Inflammatory macrophage (primary cell): ENCODE data around the gene DMXL2.
"Not testable (repeated sequence)": the region's sequence is repeated elsewhere in the genome, so short reads cannot be mapped to it uniquely, and the experiment has no call there.

Experiments used
- DNase-seq, 2 donors: peaks; one replicate each; pipeline ENCODE4 v3.0.0-alpha.2; 2020 to 2022

DMXL2 gene

GRCh38 chr15:51491941-51492340, 130.6 kb downstream of the DMXL2 start:
- DNase-seq = no peak

GRCh38 chr15:51484781-51485180, 137.8 kb downstream of the DMXL2 start:
- no peak for DNase-seq

- DNase-seq = no peak
Measured at GRCh38 chr15:51483985-51484384, 138.6 kb downstream of the DMXL2 start.

GRCh38 chr15:51483520-51483919, 139.1 kb downstream of the DMXL2 start:
- DNase-seq = no peak

GRCh38 chr15:51475736-51476135, 146.8 kb downstream of the DMXL2 start:
- DNase-seq = no peak

GRCh38 chr15:51470512-51470911, 152.1 kb downstream of the DMXL2 start:
- no peak for DNase-seq

- DNase-seq = no peak
Measured at GRCh38 chr15:51460796-51461195, 161.8 kb downstream of the DMXL2 start.

GRCh38 chr15:51450001-51450400, 172.6 kb downstream of the DMXL2 start:
- DNase-seq = no peak

- DNase-seq = peak; percentile 41 to 63
Measured at GRCh38 chr15:51448622-51449399, 173.8 kb downstream of the DMXL2 start.

- no peak for DNase-seq
Measured at GRCh38 chr15:51447855-51448621, 174.5 kb downstream of the DMXL2 start.

- not testable (repeated sequence) for DNase-seq
Measured at GRCh38 chr15:51446029-51446744, 176.4 kb downstream of the DMXL2 start.

- DNase-seq = no peak
Measured at GRCh38 chr15:51444807-51445206, 177.8 kb downstream of the DMXL2 start.

GRCh38 chr15:51444112-51444511, 178.5 kb downstream of the DMXL2 start:
- DNase-seq = no peak

GRCh38 chr15:51443282-51443914, 179.2 kb downstream of the DMXL2 start:
- no peak for DNase-seq

- no peak for DNase-seq
Measured at GRCh38 chr15:51438526-51438925, 184.0 kb downstream of the DMXL2 start.

- no peak for DNase-seq
Measured at GRCh38 chr15:51425517-51426040, 197.0 kb downstream of the DMXL2 start.

GRCh38 chr15:51424780-51425179, 197.8 kb downstream of the DMXL2 start:
- DNase-seq = no peak

GRCh38 chr15:51423040-51423439, 199.5 kb downstream of the DMXL2 start:
- not testable (repeated sequence) for DNase-seq

- no peak for DNase-seq
Measured at GRCh38 chr15:51416129-51416528, 206.4 kb downstream of the DMXL2 start.

- no peak for DNase-seq
Measured at GRCh38 chr15:51414256-51414860, 208.2 kb downstream of the DMXL2 start.

GRCh38 chr15:51405693-51406523, 216.7 kb downstream of the DMXL2 start:
- DNase-seq = peak; percentile 16 to 19
